Measurements from ENCODE around the gene BEAN1.
"Not testable (repeated sequence)": the region's sequence is repeated elsewhere in the genome, so short reads cannot be mapped to it uniquely, and the experiment has no call there.

BEAN1 gene

DNA sequence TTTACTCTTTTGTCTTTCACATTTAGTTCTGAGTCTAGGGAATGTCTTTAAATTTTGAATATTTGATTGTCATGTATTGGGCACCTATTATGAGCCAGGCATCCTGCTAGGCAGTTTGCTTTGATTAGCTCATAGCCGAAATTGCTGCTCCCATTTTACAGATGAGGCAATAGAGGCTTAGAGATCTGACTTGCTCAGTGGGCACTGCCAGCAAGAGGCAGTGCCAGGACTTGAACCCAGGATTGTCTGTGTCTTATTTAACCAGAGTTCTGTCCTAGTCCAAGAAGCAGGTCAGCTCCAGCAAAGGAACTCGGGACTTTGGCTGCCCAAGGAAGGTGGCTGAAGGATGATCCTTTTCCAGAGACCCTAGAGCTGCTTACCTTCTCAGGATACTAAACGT is 24.5 kb downstream of the BEAN1 start:
- H3K27ac ChIP-seq = no peak overlapping the region
- peaks cover 32% of the 10 kb centered on the region for H3K27me3 ChIP-seq
- no peak for TF ChIP-seq CTCF (IDR thresholded peaks at IDR 0.05)
- no peak overlapping the region for H3K4me3 ChIP-seq (ENCODE audit: low read depth in 1 of 2, low read length in 1 of 2)
- no peaks in the 10 kb centered on the region for H3K4me1 ChIP-seq (ENCODE audit: control insufficient read depth in 1 of 2, insufficient read depth in 1 of 2, low read depth in 1 of 2, low read length in 1 of 2)
- H3K36me3 ChIP-seq = no peaks in the 10 kb centered on the region
- no peaks in the 10 kb centered on the region for H3K9me3 ChIP-seq

DNA sequence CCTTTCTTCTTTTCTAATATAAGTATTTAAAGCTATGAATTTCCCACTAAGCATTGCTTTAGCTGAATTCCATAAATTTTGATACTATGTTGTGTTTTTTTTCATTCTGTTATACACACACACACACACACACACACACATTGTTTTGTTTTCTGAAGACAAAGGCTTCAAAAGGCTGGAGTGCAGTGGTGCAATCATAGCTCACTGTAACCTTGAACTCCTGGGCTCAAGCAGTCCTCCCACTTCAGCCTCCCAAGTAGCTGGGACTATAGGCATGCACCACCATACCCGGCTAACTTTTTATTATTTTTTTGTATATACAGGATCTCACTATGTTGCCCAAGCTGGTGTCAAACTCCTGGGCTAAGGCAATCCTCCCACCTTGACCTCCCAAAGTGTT is 26.1 kb downstream of the BEAN1 start:
- H3K9me3 ChIP-seq; H3K27ac ChIP-seq; H3K4me1 ChIP-seq (ENCODE audit: control insufficient read depth in 1 of 2, insufficient read depth in 1 of 2, low read depth in 1 of 2, low read length in 1 of 2); H3K36me3 ChIP-seq; H3K4me3 ChIP-seq (ENCODE audit: low read depth in 1 of 2, low read length in 1 of 2): not testable (repeated sequence)
- H3K27me3 ChIP-seq = peaks cover 34% of the 10 kb centered on the region

GRCh38 chr16:66454751-66455150 is 27.7 kb downstream of the BEAN1 start:
- TF ChIP-seq CTCF (IDR thresholded peaks at IDR 0.05) = no peak
- H3K27me3 ChIP-seq = peaks cover 47% of the 10 kb centered on the region
- no peak overlapping the region for H3K27ac ChIP-seq
- no peaks in the 10 kb centered on the region for H3K4me1 ChIP-seq (ENCODE audit: control insufficient read depth in 1 of 2, insufficient read depth in 1 of 2, low read depth in 1 of 2, low read length in 1 of 2)
- no peaks in the 10 kb centered on the region for H3K36me3 ChIP-seq
- no peaks in the 10 kb centered on the region for H3K9me3 ChIP-seq
- no peak overlapping the region for H3K4me3 ChIP-seq (ENCODE audit: low read depth in 1 of 2, low read length in 1 of 2)

DNA sequence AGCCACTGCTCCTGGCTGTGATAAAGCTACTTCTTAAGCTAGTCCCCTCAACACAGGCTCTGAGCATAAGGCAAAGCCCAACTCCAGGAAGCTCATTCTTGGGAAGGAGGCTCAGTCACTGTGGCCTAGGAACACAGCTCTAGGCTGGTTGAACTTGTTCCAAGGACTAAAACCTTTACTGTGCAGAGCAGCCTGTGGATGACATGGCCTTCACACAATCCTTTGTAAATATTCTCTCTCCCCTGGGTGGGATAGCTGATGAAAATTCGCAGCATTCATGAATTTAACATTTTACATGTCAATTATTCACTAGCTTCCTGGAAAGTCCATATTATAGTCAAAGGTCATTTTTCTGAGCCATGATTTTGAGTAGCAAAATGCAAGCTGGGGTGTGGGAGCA is 28.9 kb downstream of the BEAN1 start:
- Histone ChIP-seq H3K36me3 (no peaks in the 10 kb centered on the region), H3K9me3 (no peaks in the 10 kb centered on the region), H3K27me3 (peaks cover 54% of the 10 kb centered on the region), H3K27ac (no peak overlapping the region), H3K4me3 (ENCODE audit: low read depth in 1 of 2, low read length in 1 of 2) (no peak overlapping the region), H3K4me1 (ENCODE audit: control insufficient read depth in 1 of 2, insufficient read depth in 1 of 2, low read depth in 1 of 2, low read length in 1 of 2) (no peaks in the 10 kb centered on the region)
- no peak for TF ChIP-seq CTCF (IDR thresholded peaks at IDR 0.05)

DNA sequence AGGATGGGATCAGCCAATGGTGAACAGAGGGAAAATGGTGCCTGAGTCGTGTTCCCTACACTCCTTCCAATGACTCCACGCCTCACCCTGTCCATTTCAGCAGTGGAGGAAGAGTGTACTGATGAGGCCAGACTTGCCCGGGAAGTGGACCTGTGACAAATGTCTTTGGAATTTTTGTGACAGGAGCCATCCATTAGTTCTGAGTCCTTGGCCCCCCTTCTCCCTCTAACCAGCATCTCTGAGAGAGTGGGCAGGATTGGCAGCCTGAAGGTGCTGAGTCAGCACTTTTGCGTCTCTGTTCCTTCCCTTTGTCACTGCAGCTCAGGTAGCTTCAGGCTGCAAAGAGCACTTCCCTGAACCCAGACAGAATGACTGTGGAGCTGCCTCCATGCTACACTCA is 30.8 kb downstream of the BEAN1 start:
- H3K4me3 ChIP-seq (ENCODE audit: low read depth in 1 of 2, low read length in 1 of 2) = no peak overlapping the region
- no peak overlapping the region for H3K27ac ChIP-seq
- no peaks in the 10 kb centered on the region for H3K9me3 ChIP-seq
- H3K36me3 ChIP-seq = no peaks in the 10 kb centered on the region
- H3K4me1 ChIP-seq (ENCODE audit: control insufficient read depth in 1 of 2, insufficient read depth in 1 of 2, low read depth in 1 of 2, low read length in 1 of 2) = no peaks in the 10 kb centered on the region
- peaks cover 71% of the 10 kb centered on the region for H3K27me3 ChIP-seq
- no peak for TF ChIP-seq CTCF (IDR thresholded peaks at IDR 0.05)

DNA sequence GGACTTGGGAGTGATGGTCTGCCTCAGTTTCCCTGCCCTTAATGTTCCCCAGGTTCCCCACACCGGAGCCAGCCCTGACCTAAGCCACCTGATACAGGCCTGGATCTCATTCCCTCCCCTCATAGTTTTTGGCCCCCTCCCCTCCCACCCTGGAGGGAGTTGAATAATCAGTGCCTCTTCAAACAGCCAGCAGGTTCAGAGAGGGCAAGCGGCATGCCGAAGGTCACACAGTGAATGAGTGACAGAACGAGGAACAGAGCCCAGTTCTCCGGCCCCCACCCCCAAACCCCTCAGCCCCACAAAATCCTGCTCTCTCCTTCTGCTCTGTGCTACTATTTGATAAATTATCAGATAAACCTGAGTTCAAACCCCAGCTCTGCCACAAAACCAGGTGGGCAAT is 31.2 kb downstream of the BEAN1 start:
- Histone ChIP-seq H3K27ac (no peak overlapping the region), H3K4me3 (ENCODE audit: low read depth in 1 of 2, low read length in 1 of 2) (no peak overlapping the region), H3K36me3 (no peaks in the 10 kb centered on the region), H3K27me3 (peaks cover 75% of the 10 kb centered on the region), H3K9me3 (no peaks in the 10 kb centered on the region), H3K4me1 (ENCODE audit: control insufficient read depth in 1 of 2, insufficient read depth in 1 of 2, low read depth in 1 of 2, low read length in 1 of 2) (no peaks in the 10 kb centered on the region)
- no peak for TF ChIP-seq CTCF (IDR thresholded peaks at IDR 0.05)

Data from neutrophil (primary cell).